NB4 (cell line): ENCODE results near the gene CACNA1D.

Experiments
- DNase-seq: peaks from one replicate; pipeline ENCODE4 v3.0.0; 2010; ENCODE audit warnings: low read depth
- H3K4me3 ChIP-seq: one replicate; pipeline ENCODE4 v1.5.1; 2011; ENCODE audit warnings: mild to moderate bottlenecking, low read depth, low read length, moderate library complexity
- MAX ChIP-seq: IDR thresholded peaks from 2 replicates; pipeline ENCODE4 v1.6.1; 2011; ENCODE audit warnings: low read depth, low read length
- MYC ChIP-seq: IDR thresholded peaks from 2 replicates; pipeline ENCODE4 v1.6.1; 2011; ENCODE audit warnings: low read depth, low read length
- POLR2A ChIP-seq: IDR thresholded peaks from 2 replicates; pipeline ENCODE4 v1.6.1; 2011; ENCODE audit warnings: mild to moderate bottlenecking; ENCODE audit not compliant: insufficient read length; ENCODE audit errors: extremely low read depth
- TF ChIP-seq, protein P1 (sequence below): IDR thresholded peaks from one replicate; pipeline ENCODE4 v1.5.1; 2012; ENCODE audit warnings: low read depth, low read length

The CACNA1D gene

GRCh38 chr3:53670721-53671120, 176.3 kb downstream of the CACNA1D start:
- TF ChIP-seq POLR2A, result no peak
- TF ChIP-seq, protein P1, sequence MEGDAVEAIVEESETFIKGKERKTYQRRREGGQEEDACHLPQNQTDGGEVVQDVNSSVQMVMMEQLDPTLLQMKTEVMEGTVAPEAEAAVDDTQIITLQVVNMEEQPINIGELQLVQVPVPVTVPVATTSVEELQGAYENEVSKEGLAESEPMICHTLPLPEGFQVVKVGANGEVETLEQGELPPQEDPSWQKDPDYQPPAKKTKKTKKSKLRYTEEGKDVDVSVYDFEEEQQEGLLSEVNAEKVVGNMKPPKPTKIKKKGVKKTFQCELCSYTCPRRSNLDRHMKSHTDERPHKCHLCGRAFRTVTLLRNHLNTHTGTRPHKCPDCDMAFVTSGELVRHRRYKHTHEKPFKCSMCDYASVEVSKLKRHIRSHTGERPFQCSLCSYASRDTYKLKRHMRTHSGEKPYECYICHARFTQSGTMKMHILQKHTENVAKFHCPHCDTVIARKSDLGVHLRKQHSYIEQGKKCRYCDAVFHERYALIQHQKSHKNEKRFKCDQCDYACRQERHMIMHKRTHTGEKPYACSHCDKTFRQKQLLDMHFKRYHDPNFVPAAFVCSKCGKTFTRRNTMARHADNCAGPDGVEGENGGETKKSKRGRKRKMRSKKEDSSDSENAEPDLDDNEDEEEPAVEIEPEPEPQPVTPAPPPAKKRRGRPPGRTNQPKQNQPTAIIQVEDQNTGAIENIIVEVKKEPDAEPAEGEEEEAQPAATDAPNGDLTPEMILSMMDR, result no peak
- no peak for TF ChIP-seq MYC
- TF ChIP-seq MAX, result no peak
- no peak overlapping the region for H3K4me3 ChIP-seq

GRCh38 chr3:53671192-53671960, 177.0 kb downstream of the CACNA1D start:
- no peak for DNase-seq
- no peak for TF ChIP-seq MAX
- TF ChIP-seq, protein P1, result no peak
- TF ChIP-seq POLR2A, result no peak
- TF ChIP-seq MYC, result no peak
- no peak overlapping the region for H3K4me3 ChIP-seq

More at GRCh38 chr3:53670721-53671120, 176.3 kb downstream of the CACNA1D start:
- no peak for DNase-seq

DNA sequence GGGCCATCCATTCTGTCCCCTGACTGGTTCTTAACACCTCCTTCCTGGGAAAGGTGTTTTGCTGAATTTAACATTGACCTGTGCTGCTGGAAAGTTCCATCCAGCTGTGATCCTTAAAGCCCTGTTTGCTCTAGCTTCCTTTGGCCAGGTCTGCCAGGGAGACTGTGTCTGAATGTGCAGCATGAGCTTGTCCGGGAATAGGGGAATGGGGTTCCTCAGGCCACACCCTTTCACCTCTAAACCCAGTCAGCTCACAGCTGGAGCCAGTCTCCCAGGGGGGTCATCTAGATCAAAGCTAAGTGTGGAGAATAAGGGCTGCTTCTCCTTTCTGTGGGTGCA, 177.5 kb downstream of the CACNA1D start:
- TF ChIP-seq POLR2A, result no peak
- no peak for TF ChIP-seq MAX
- no peak for TF ChIP-seq MYC
- TF ChIP-seq, protein P1, result no peak
- DNase-seq, result no peak

DNA sequence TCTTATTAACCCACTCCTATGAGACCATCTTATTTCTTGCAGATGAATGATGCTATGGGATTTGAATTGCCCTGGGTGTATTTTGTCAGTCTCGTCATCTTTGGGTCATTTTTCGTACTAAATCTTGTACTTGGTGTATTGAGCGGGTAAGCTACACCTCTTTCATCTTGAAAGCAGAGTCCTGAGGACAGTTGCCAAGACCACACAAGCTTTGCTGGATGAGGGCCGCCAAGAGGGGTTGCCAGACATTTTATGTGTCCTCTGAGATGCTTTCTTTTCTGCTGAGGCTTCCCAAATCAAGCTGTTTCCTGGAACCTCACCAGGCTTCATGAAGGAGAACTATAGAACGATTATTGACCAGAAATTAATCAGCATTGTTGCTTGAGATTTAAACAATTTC, 178.6 kb downstream of the CACNA1D start:
- no peak for TF ChIP-seq MYC
- no peak for TF ChIP-seq POLR2A
- TF ChIP-seq MAX, result no peak
- no peak overlapping the region for H3K4me3 ChIP-seq
- DNase-seq, result no peak

More for the DNA sequence above, 177.5 kb downstream of the CACNA1D start:
- H3K4me3 ChIP-seq, result no peak overlapping the region

DNA sequence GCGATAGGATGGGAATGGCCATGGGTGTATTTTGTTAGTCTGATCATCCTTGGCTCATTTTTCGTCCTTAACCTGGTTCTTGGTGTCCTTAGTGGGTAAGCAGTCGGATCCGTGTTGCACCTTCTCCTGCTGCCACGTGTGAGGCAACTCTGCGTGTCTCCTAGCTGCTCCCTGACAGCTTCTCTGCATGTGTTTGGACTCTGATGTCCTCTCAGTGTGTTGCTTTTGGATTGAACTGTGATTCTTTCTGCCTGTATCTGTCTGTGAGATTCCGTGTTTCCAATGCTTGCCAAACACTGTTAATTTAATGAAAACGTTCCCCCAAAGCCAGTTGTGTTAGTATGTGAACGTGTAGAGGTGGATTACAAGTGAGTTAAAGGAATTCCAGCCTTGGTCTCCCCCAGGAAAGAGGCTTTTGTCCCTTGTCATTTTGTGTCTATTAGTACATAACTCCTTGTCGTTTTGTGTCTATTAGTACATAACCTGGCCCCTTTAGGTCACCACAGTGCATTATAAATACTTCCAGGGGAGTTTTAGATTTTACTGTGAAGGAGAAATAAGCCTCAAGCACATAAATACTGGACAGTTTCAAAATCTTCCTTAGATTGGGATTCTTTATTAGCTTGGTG, 179.4 kb downstream of the CACNA1D start:
- H3K4me3 ChIP-seq, result no peak overlapping the region
- no peak for TF ChIP-seq MYC
- TF ChIP-seq MAX, result no peak
- no peak for TF ChIP-seq POLR2A
- TF ChIP-seq, protein P1, result no peak
- no peak for DNase-seq

DNA sequence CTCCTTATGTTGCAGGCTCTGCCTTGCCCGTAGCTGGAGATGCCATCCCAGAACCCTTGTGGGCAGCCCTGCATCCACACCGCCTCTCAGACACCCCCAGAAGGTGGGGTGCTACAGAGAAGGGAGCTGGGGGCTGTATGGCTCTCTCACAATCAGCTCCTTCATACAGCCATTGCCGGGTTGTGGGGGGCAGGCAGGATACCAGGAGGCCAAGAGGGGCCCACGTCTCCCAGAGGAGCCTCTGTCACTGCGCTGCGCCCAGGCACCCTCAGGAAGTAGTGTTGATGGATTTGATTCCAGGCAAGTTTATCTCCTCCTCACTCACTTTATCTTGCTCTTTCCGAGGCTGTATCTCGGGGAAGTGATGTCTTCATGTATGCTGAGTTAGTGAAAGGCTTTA, 180.2 kb downstream of the CACNA1D start:
- TF ChIP-seq POLR2A (no peak), MYC (no peak), MAX (no peak)
- TF ChIP-seq, protein P1, result no peak
- no peak for DNase-seq
- no peak overlapping the region for H3K4me3 ChIP-seq
